HepG2 (cell line): Measurements from ENCODE around the gene STN1. TPM values are rescaled to one million over a fixed set of nuclear protein-coding genes. Genes with fewer than 3 reads are reported as not detected.

Source experiments
- CBX1 ChIP-seq: IDR thresholded peaks from one replicate; pipeline ENCODE4 v1.6.1; 2016; ENCODE audit warnings: antibody characterized with exemption, low read depth
- GLI4 ChIP-seq: sonication (generic); formaldehyde crosslinking; IDR thresholded peaks from 2 replicates; pipeline ENCODE4 v1.5.1; 2020; ENCODE audit warnings: missing genetic modification reagents, mild to moderate bottlenecking, moderate library complexity, borderline replicate concordance
- IRF2 ChIP-seq: IDR thresholded peaks from 2 replicates; pipeline ENCODE4 v1.6.1; 2018; ENCODE audit warnings: missing genetic modification reagents, missing compliant biosample characterization
- KLF16 ChIP-seq, 2 experiments: sonication (generic) in 1 of 2; formaldehyde crosslinking in 1 of 2; IDR thresholded peaks; 2 replicates each; pipeline versions ENCODE4 v1.6.1 to v1.8.0; 2016 to 2023; ENCODE audit warnings: missing genetic modification reagents in 2 of 2, missing compliant biosample characterization in 1 of 2
- MATR3 ChIP-seq: sonication (generic); formaldehyde crosslinking; IDR thresholded peaks from 2 replicates; pipeline ENCODE4 v1.4.0; 2020; ENCODE audit warnings: missing genetic modification reagents
- MED8 ChIP-seq: sonication (generic); formaldehyde crosslinking; IDR thresholded peaks from 2 replicates; pipeline ENCODE4 v1.8.1; 2023; ENCODE audit warnings: mild to moderate bottlenecking, missing genetic modification reagents; ENCODE audit not compliant: insufficient replicate concordance
- NFYB ChIP-seq: sonication (generic); formaldehyde crosslinking; IDR thresholded peaks from 2 replicates; pipeline ENCODE4 v1.4.0; 2020; ENCODE audit warnings: missing genetic modification reagents
- PHF21A ChIP-seq: sonication (generic); formaldehyde crosslinking; IDR thresholded peaks from 2 replicates; pipeline ENCODE4 v1.5.0; 2020; ENCODE audit warnings: mild to moderate bottlenecking, missing genetic modification reagents
- SALL1 ChIP-seq: sonication (generic); formaldehyde crosslinking; IDR thresholded peaks from 2 replicates; pipeline ENCODE4 v1.8.0; 2022; ENCODE audit warnings: mild to moderate bottlenecking, missing genetic modification reagents
- SNAPC4 ChIP-seq: sonication (generic); formaldehyde crosslinking; IDR thresholded peaks from 2 replicates; pipeline ENCODE4 v1.4.0; 2020; ENCODE audit warnings: mild to moderate bottlenecking, missing genetic modification reagents
- STAT5B ChIP-seq: sonication (generic); formaldehyde crosslinking; IDR thresholded peaks from 2 replicates; pipeline ENCODE4 v1.4.0; 2020; ENCODE audit warnings: missing genetic modification reagents
- ZBTB1 ChIP-seq: sonication (generic); formaldehyde crosslinking; IDR thresholded peaks from 2 replicates; pipeline ENCODE4 v1.4.0; 2020; ENCODE audit warnings: missing genetic modification reagents, borderline replicate concordance
- ZBTB2 ChIP-seq: sonication (generic); formaldehyde crosslinking; IDR thresholded peaks from 2 replicates; pipeline ENCODE4 v1.8.0; 2022; ENCODE audit warnings: low read depth, missing genetic modification reagents
- ZBTB4 ChIP-seq: sonication (generic); formaldehyde crosslinking; IDR thresholded peaks from 2 replicates; pipeline ENCODE4 v1.4.0; 2020; ENCODE audit warnings: missing genetic modification reagents, mild to moderate bottlenecking, borderline replicate concordance
- ZMYM3 ChIP-seq: sonication (generic); formaldehyde crosslinking; IDR thresholded peaks from 2 replicates; pipeline ENCODE4 v1.5.1; 2020; ENCODE audit warnings: mild to moderate bottlenecking, missing genetic modification reagents
- ZNF451 ChIP-seq: sonication (generic); formaldehyde crosslinking; IDR thresholded peaks from 2 replicates; pipeline ENCODE4 v1.5.0; 2020; ENCODE audit warnings: mild to moderate bottlenecking, missing genetic modification reagents
- ZNF552 ChIP-seq: sonication (generic); formaldehyde crosslinking; IDR thresholded peaks from 2 replicates; pipeline ENCODE4 v1.9.0; 2022; ENCODE audit warnings: missing genetic modification reagents, mild to moderate bottlenecking, borderline replicate concordance
- ZNF564 ChIP-seq: sonication (generic); formaldehyde crosslinking; IDR thresholded peaks from 2 replicates; pipeline ENCODE4 v1.8.1; 2023; ENCODE audit warnings: mild to moderate bottlenecking, missing genetic modification reagents
- ZNF580 ChIP-seq: IDR thresholded peaks from 2 replicates; pipeline ENCODE4 v1.6.1; 2016; ENCODE audit warnings: low read depth, borderline replicate concordance
- ZNF589 ChIP-seq: sonication (generic); formaldehyde crosslinking; conservative IDR thresholded peaks from 2 replicates; pipeline ENCODE4 v1.8.0; 2022; ENCODE audit warnings: mild to moderate bottlenecking, moderate library complexity, missing genetic modification reagents
- ZZZ3 ChIP-seq: sonication (generic); formaldehyde crosslinking; IDR thresholded peaks from 2 replicates; pipeline ENCODE4 v1.4.0; 2020; ENCODE audit warnings: missing genetic modification reagents, mild to moderate bottlenecking, borderline replicate concordance
- polyA plus RNA-seq, 8 experiments: library from polyadenylated mRNA; depleted of rRNA in 3 of 8; stranded (reverse) in 7 of 8; unstranded in 1 of 8; fragments of >200 nt; fragmentation: Illumina TruSeq in 4 of 8; extraction: Trizol in 4 of 8; gene quantifications; 2 replicates each; pipeline versions ENCODE4 v1.2.1 to v1.2.3, GENCODE V29; 2011 to 2016; ENCODE audit warnings: low read depth in 4 of 8, missing spikeins in 1 of 8, mixed read lengths in 1 of 8; ENCODE audit not compliant: insufficient read depth in 1 of 8
- total RNA-seq, 5 experiments: library from RNA; depleted of rRNA; stranded (reverse); fragments of >200 nt; fragmentation: Illumina TruSeq; extraction: Trizol; gene quantifications; 2 replicates each; pipeline ENCODE4 v1.2.3, GENCODE V29; 2016; ENCODE audit warnings: low read depth in 1 of 5

The STN1 gene
- total and polyA plus RNA-seq, 2 of the 13 experiments (the other 11 are each of a cell fraction or from before 2014, with no cell fraction given): 17.6 to 22.7 TPM

- no peak for TF ChIP-seq SNAPC4 (CRISPR knock-in tag)
- no peak for TF ChIP-seq ZNF451 (CRISPR knock-in tag)
- TF ChIP-seq ZNF552 (CRISPR knock-in tag): no peak; the same call in 1 of the 2 replicates
- 0 out of 2 replicates have a peak, but pooled peaks have one; percentile 16 for TF ChIP-seq ZBTB2
- peak; percentile 63 for TF ChIP-seq CBX1
- no peak for TF ChIP-seq GLI4 (CRISPR knock-in tag)
- TF ChIP-seq SALL1 (CRISPR knock-in tag): peak; percentile 44; the same call in 1 of the 2 replicates
- TF ChIP-seq IRF2: peak; percentile 9; the same call in 1 of the 2 replicates
- peak; percentile 9; the same call in 1 of the 2 replicates for TF ChIP-seq ZMYM3 (CRISPR knock-in tag)
- peak in 1 of 2 experiments; percentile 69; a peak in 2 of 4 replicates for TF ChIP-seq KLF16 (CRISPR knock-in tag; IDR thresholded peaks at IDR 0.05)
- TF ChIP-seq MATR3 (CRISPR knock-in tag): no peak
- no peak; the same call in 1 of the 2 replicates for TF ChIP-seq ZBTB4 (CRISPR knock-in tag)
- TF ChIP-seq PHF21A (CRISPR knock-in tag): peak; percentile 62
- no peak for TF ChIP-seq STAT5B (CRISPR knock-in tag)
- TF ChIP-seq NFYB (CRISPR knock-in tag): no peak
- TF ChIP-seq ZZZ3 (CRISPR knock-in tag): no peak
- no peak for TF ChIP-seq ZBTB1 (CRISPR knock-in tag)
- peak; percentile 32 for TF ChIP-seq MED8
- 0 out of 2 replicates have a peak, but pooled peaks have one; percentile 8 for TF ChIP-seq ZNF564 (CRISPR knock-in tag)
- 0 out of 2 replicates have a peak, but pooled peaks have one; percentile 30 for TF ChIP-seq ZNF580
- TF ChIP-seq ZNF589 (CRISPR knock-in tag): 0 out of 2 replicates have a peak, but pooled peaks have one; percentile 13
Observed at GRCh38 chr10:103854265-103854685, 63.7 kb downstream of the STN1 start (continued).
